K562 (cell line): ENCODE measurements around the gene AGPAT1. TPM values are rescaled to one million over a fixed set of nuclear protein-coding genes. Genes with fewer than 3 reads are reported as not detected.

Experiments
- CREM ChIP-seq: IDR thresholded peaks from 2 replicates; pipeline ENCODE4 v1.6.1; 2014; ENCODE audit warnings: antibody characterized with exemption, low read depth
- DNMT1 ChIP-seq: fragments of 450-650 bp; IDR thresholded peaks from 2 replicates; pipeline ENCODE4 v1.6.1; 2016; ENCODE audit warnings: antibody characterized with exemption, mild to moderate bottlenecking
- FOXK2 ChIP-seq, 2 experiments: fragments of 450-650 bp; IDR thresholded peaks in 1 of 2; conservative IDR thresholded peaks in 1 of 2; 2 replicates each; pipeline ENCODE4 v1.6.1; 2016; ENCODE audit warnings: low read depth in 2 of 2, mild to moderate bottlenecking in 1 of 2
- IFI16 ChIP-seq: fragments of 250-450 bp; sonication (Bioruptor Pico); IDR thresholded peaks from 2 replicates; pipeline ENCODE4 v2.1.2; 2022; ENCODE audit warnings: mild to moderate bottlenecking, inconsistent platforms
- MEF2A ChIP-seq: IDR thresholded peaks from 2 replicates; pipeline ENCODE4 v1.6.1; 2011; ENCODE audit warnings: low read depth, mild to moderate bottlenecking, low read length, moderate library complexity; ENCODE audit not compliant: control insufficient read depth
- MIER1 ChIP-seq: fragments of 450-650 bp; IDR thresholded peaks from 2 replicates; pipeline ENCODE4 v1.6.1; 2016; ENCODE audit warnings: antibody characterized with exemption, mild to moderate bottlenecking, low read depth
- NR2C2 ChIP-seq, 2 experiments: fragments of 200-800 bp in 1 of 2; sonication (Bioruptor generic) in 1 of 2; sonication (generic) in 1 of 2; formaldehyde crosslinking in 1 of 2; IDR thresholded peaks; 2 replicates each; pipeline versions ENCODE4 v1.6.1 to v1.8.0; 2016 to 2022; ENCODE audit warnings: mild to moderate bottlenecking in 1 of 2, missing compliant biosample characterization in 1 of 2, missing genetic modification characterization in 1 of 2, missing genetic modification reagents in 1 of 2
- RCOR1 ChIP-seq, 2 experiments: IDR thresholded peaks; 2 replicates each; pipeline ENCODE4 v1.6.1; 2012; ENCODE audit warnings: low read depth in 2 of 2, low read length in 2 of 2, borderline replicate concordance in 1 of 2, improper control_type of control experiment in 1 of 2
- SIX5 ChIP-seq, 2 experiments: IDR thresholded peaks; 2 replicates each; pipeline ENCODE4 v1.6.1; 2011; ENCODE audit warnings: low read length in 2 of 2, borderline replicate concordance in 1 of 2, low read depth in 1 of 2, mild to moderate bottlenecking in 1 of 2, moderate library complexity in 1 of 2; ENCODE audit not compliant: insufficient read depth in 1 of 2
- SLC30A9 ChIP-seq: fragments of 250-450 bp; sonication (Bioruptor Pico); IDR thresholded peaks from 2 replicates; pipeline ENCODE4 v1.8.0; 2022; ENCODE audit warnings: mild to moderate bottlenecking, moderate library complexity
- ZBTB17 ChIP-seq: fragments of 450-650 bp; formaldehyde crosslinking; IDR thresholded peaks from 2 replicates; pipeline ENCODE4 v1.4.0; 2020; ENCODE audit warnings: mild to moderate bottlenecking
- ZC3H4 ChIP-seq: sonication (generic); formaldehyde crosslinking; IDR thresholded peaks from 2 replicates; pipeline ENCODE4 v1.9.0; 2021; ENCODE audit warnings: missing genetic modification reagents, borderline replicate concordance
- ZEB2 ChIP-seq: fragments of 450-650 bp; IDR thresholded peaks from 2 replicates; pipeline ENCODE4 v1.6.1; 2016
- ZNF780A ChIP-seq: fragments of 250-450 bp; sonication (Bioruptor Pico); IDR thresholded peaks from 2 replicates; pipeline ENCODE4 v1.5.0; 2021; ENCODE audit warnings: mild to moderate bottlenecking
- polyA plus RNA-seq, 8 experiments: library from polyadenylated mRNA; depleted of rRNA in 4 of 8; stranded (reverse) in 5 of 8; unstranded in 3 of 8; fragments of >200 nt; fragmentation: Nextera tagmentation in 2 of 8; fragmentation: Illumina TruSeq in 1 of 8; extraction: Ambion mirVana in 2 of 8; extraction: Trizol in 1 of 8; gene quantifications; 2 replicates each; pipeline versions ENCODE4 v1.2.1 to v1.2.3, GENCODE V29; 2011 to 2014; ENCODE audit warnings: inconsistent platforms in 1 of 8, missing spikeins in 1 of 8
- total RNA-seq, 7 experiments: library from RNA; depleted of rRNA in 6 of 7; stranded (reverse); fragments of >200 nt in 6 of 7; fragmentation: Illumina TruSeq in 2 of 7; extraction: Trizol in 2 of 7; gene quantifications; 2 replicates each; pipeline versions ENCODE4 v1.2.1 to v1.2.3, GENCODE V29; 2011 to 2021; ENCODE audit warnings: low replicate concordance in 1 of 7
- TF ChIP-seq, protein P1 (sequence below): fragments of 450-650 bp; IDR thresholded peaks from 2 replicates; pipeline ENCODE4 v1.6.1; 2016; ENCODE audit warnings: missing biosample characterization, missing genetic modification characterization
- TF ChIP-seq, protein P2 (sequence below): fragments of 250-450 bp; sonication (Bioruptor Pico); IDR thresholded peaks from 2 replicates; pipeline ENCODE4 v1.5.0; 2021
- TF ChIP-seq, protein P3 (sequence below): fragments of 450-650 bp; conservative IDR thresholded peaks from 2 replicates; pipeline ENCODE4 v1.6.1; 2016; ENCODE audit warnings: missing genetic modification characterization, low read depth, mild to moderate bottlenecking, missing compliant biosample characterization, moderate library complexity
- TF ChIP-seq, protein P4 (sequence below): fragments of 450-650 bp; conservative IDR thresholded peaks from 2 replicates; pipeline ENCODE4 v1.6.1; 2016; ENCODE audit warnings: missing genetic modification characterization, low read depth, mild to moderate bottlenecking, control low read depth, missing compliant biosample characterization
- TF ChIP-seq, protein P5 (sequence below): sonication (generic); formaldehyde crosslinking; IDR thresholded peaks from 2 replicates; pipeline ENCODE4 v1.8.0; 2023; ENCODE audit warnings: mild to moderate bottlenecking, missing genetic modification reagents

Gene AGPAT1
- total and polyA plus RNA-seq, 9 of the 15 experiments (the other 6 are each of a cell fraction or from before 2014, with no cell fraction given) = 37.9 to 176 (median 69.4) TPM

DNA sequence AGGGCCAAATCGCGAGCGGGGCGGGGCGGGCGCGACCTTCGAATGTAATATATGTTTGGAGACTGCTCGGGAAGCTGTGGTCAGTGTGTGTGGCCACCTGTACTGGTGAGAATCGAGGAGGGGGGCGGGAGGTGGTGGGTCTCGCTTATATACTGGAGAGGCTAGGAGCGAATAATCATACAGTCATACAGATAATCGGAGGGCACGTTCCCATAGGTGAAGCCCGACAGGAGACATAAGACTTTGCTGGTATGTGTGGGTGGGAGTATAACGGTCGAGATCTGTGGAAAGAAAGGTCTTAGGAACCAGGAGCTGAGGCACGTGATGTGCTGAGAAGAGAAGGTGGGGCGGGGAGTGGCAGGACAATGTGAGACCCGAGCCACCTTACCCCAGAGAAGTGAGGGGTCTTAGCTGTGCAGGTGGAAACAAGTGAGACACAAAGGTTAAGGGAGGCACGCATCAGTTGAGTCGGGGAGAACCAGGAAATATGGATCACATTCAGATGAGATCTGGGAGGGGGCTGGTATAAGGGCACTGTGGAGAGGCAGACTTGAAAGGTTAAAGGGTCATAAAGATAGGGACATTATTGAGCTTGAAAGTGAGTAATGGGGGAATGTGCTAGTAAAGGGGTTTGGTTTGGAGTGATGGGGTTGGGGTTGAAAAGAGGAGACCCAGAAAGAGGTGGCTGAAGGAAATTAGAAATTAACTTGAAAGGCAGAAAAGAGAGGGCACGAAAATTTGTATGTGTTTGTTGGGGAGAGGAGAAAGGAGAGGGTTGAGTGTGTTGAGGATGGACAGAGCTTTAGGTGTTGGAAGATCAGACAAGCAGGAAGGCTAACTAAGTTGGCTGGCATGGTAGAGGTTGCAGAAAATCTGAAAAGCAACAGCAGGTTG is 2.9 kb upstream of the AGPAT1 start (continued):
- TF ChIP-seq, protein P1, sequence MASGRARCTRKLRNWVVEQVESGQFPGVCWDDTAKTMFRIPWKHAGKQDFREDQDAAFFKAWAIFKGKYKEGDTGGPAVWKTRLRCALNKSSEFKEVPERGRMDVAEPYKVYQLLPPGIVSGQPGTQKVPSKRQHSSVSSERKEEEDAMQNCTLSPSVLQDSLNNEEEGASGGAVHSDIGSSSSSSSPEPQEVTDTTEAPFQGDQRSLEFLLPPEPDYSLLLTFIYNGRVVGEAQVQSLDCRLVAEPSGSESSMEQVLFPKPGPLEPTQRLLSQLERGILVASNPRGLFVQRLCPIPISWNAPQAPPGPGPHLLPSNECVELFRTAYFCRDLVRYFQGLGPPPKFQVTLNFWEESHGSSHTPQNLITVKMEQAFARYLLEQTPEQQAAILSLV (tag) = no peak
- TF ChIP-seq FOXK2 (conservative IDR thresholded peaks at IDR 0.05 in 1 of 2, IDR thresholded peaks at IDR 0.05 in 1 of 2; ENCODE audit: low read depth in 2 of 2) (no peak), MEF2A (no peak), ZEB2 (no peak), ZBTB17 (CRISPR knock-in tag) (no peak), SLC30A9 (CRISPR knock-in tag) (no peak), CREM (no peak), SIX5 (IDR thresholded peaks at IDR 0.05; ENCODE audit: borderline replicate concordance in 1 of 2, insufficient read depth in 1 of 2, low read depth in 1 of 2, low read length in 2 of 2) (no peak), DNMT1 (no peak), ZC3H4 (CRISPR knock-in tag) (no peak), RCOR1 (IDR thresholded peaks at IDR 0.05; ENCODE audit: borderline replicate concordance in 1 of 2, low read depth in 2 of 2, low read length in 2 of 2) (no peak), MIER1 (no peak), NR2C2 (CRISPR knock-in tag; IDR thresholded peaks at IDR 0.05) (no peak), NR2C2 (tag; IDR thresholded peaks at IDR 0.05) (no peak), ZNF780A (no peak), IFI16 (CRISPR knock-in tag) (no peak)
- TF ChIP-seq, protein P2, sequence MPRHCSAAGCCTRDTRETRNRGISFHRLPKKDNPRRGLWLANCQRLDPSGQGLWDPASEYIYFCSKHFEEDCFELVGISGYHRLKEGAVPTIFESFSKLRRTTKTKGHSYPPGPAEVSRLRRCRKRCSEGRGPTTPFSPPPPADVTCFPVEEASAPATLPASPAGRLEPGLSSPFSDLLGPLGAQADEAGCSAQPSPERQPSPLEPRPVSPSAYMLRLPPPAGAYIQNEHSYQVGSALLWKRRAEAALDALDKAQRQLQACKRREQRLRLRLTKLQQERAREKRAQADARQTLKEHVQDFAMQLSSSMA (CRISPR knock-in tag) = no peak
- TF ChIP-seq, protein P3, sequence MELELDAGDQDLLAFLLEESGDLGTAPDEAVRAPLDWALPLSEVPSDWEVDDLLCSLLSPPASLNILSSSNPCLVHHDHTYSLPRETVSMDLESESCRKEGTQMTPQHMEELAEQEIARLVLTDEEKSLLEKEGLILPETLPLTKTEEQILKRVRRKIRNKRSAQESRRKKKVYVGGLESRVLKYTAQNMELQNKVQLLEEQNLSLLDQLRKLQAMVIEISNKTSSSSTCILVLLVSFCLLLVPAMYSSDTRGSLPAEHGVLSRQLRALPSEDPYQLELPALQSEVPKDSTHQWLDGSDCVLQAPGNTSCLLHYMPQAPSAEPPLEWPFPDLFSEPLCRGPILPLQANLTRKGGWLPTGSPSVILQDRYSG (tag) = no peak
- TF ChIP-seq, protein P4, sequence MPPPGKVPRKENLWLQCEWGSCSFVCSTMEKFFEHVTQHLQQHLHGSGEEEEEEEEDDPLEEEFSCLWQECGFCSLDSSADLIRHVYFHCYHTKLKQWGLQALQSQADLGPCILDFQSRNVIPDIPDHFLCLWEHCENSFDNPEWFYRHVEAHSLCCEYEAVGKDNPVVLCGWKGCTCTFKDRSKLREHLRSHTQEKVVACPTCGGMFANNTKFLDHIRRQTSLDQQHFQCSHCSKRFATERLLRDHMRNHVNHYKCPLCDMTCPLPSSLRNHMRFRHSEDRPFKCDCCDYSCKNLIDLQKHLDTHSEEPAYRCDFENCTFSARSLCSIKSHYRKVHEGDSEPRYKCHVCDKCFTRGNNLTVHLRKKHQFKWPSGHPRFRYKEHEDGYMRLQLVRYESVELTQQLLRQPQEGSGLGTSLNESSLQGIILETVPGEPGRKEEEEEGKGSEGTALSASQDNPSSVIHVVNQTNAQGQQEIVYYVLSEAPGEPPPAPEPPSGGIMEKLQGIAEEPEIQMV (tag) = no peak
- TF ChIP-seq, protein P5, sequence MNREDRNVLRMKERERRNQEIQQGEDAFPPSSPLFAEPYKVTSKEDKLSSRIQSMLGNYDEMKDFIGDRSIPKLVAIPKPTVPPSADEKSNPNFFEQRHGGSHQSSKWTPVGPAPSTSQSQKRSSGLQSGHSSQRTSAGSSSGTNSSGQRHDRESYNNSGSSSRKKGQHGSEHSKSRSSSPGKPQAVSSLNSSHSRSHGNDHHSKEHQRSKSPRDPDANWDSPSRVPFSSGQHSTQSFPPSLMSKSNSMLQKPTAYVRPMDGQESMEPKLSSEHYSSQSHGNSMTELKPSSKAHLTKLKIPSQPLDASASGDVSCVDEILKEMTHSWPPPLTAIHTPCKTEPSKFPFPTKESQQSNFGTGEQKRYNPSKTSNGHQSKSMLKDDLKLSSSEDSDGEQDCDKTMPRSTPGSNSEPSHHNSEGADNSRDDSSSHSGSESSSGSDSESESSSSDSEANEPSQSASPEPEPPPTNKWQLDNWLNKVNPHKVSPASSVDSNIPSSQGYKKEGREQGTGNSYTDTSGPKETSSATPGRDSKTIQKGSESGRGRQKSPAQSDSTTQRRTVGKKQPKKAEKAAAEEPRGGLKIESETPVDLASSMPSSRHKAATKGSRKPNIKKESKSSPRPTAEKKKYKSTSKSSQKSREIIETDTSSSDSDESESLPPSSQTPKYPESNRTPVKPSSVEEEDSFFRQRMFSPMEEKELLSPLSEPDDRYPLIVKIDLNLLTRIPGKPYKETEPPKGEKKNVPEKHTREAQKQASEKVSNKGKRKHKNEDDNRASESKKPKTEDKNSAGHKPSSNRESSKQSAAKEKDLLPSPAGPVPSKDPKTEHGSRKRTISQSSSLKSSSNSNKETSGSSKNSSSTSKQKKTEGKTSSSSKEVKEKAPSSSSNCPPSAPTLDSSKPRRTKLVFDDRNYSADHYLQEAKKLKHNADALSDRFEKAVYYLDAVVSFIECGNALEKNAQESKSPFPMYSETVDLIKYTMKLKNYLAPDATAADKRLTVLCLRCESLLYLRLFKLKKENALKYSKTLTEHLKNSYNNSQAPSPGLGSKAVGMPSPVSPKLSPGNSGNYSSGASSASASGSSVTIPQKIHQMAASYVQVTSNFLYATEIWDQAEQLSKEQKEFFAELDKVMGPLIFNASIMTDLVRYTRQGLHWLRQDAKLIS (CRISPR knock-in tag) = no peak
